Mesenchymal stem cell (in vitro differentiated cells and primary cell): ENCODE data around the gene PAM16.

Experiments
- DNase-seq: peaks from one replicate; pipeline ENCODE4 v3.0.0-alpha.2; 2013
- H2AFZ ChIP-seq: one replicate; pipeline ENCODE4 v1.6.1; 2013; ENCODE audit warnings: low read depth, mild to moderate bottlenecking, control low read depth, inconsistent platforms, low read length, moderate library complexity
- H2AK5ac ChIP-seq: 2 replicates; pipeline ENCODE4 v1.6.1; 2013; ENCODE audit warnings: low read length, moderate library complexity, mild to moderate bottlenecking, inconsistent platforms; ENCODE audit not compliant: severe bottlenecking
- H2BK120ac ChIP-seq: one replicate; pipeline ENCODE4 v1.6.1; 2013; ENCODE audit warnings: low read depth, mild to moderate bottlenecking, inconsistent platforms, low read length, moderate library complexity
- H2BK12ac ChIP-seq, 2 experiments: one replicate each; pipeline ENCODE4 v1.6.1; 2013; ENCODE audit warnings: inconsistent platforms in 2 of 2, low read length in 2 of 2, mild to moderate bottlenecking in 2 of 2, moderate library complexity in 2 of 2, control low read depth in 1 of 2
- H2BK15ac ChIP-seq: one replicate; pipeline ENCODE4 v1.6.1; 2013; ENCODE audit warnings: mild to moderate bottlenecking, low read depth, inconsistent platforms; ENCODE audit not compliant: poor library complexity, severe bottlenecking
- H2BK5ac ChIP-seq: 2 replicates; pipeline ENCODE4 v1.6.1; 2013; ENCODE audit warnings: low read depth, mild to moderate bottlenecking, low read length, control low read depth, inconsistent platforms; ENCODE audit not compliant: poor library complexity, severe bottlenecking
- H3K14ac ChIP-seq, 2 experiments: one replicate each; pipeline ENCODE4 v1.6.1; 2013; ENCODE audit warnings: inconsistent platforms in 2 of 2, low read length in 2 of 2, control low read depth in 1 of 2, mild to moderate bottlenecking in 1 of 2, moderate library complexity in 1 of 2
- H3K18ac ChIP-seq, 2 experiments: one replicate each; pipeline ENCODE4 v1.6.1; 2013; ENCODE audit warnings: inconsistent platforms in 2 of 2, low read length in 2 of 2, control low read depth in 1 of 2, low read depth in 1 of 2, mild to moderate bottlenecking in 1 of 2
- H3K23ac ChIP-seq, 2 experiments: one replicate each; pipeline ENCODE4 v1.6.1; 2013; ENCODE audit warnings: inconsistent platforms in 2 of 2, low read length in 2 of 2, mild to moderate bottlenecking in 2 of 2, moderate library complexity in 2 of 2, control low read depth in 1 of 2
- H3K27ac ChIP-seq: 2 replicates; pipeline ENCODE4 v1.5.1; 2013; ENCODE audit warnings: mild to moderate bottlenecking, moderate library complexity, low read length, control low read depth, inconsistent platforms; ENCODE audit not compliant: poor library complexity, severe bottlenecking
- H3K27me3 ChIP-seq, 2 experiments: 2 replicates each; pipeline versions ENCODE4 v1.6.1 to v1.7.0; 2013; ENCODE audit warnings: low read length in 2 of 2, mild to moderate bottlenecking in 2 of 2, moderate library complexity in 2 of 2, control low read depth in 1 of 2, inconsistent platforms in 1 of 2; ENCODE audit not compliant: control insufficient read depth in 1 of 2, insufficient read depth in 1 of 2
- H3K36me3 ChIP-seq, 2 experiments: 2 replicates each; pipeline versions ENCODE4 v1.6.1 to v1.7.0; 2013; ENCODE audit warnings: low read length in 2 of 2, control low read depth in 1 of 2, inconsistent platforms in 1 of 2, low read depth in 1 of 2, mild to moderate bottlenecking in 1 of 2; ENCODE audit not compliant: insufficient read depth in 2 of 2, control insufficient read depth in 1 of 2
- H3K4ac ChIP-seq, 2 experiments: one replicate each; pipeline ENCODE4 v1.6.1; 2013; ENCODE audit warnings: inconsistent platforms in 2 of 2, low read length in 2 of 2, mild to moderate bottlenecking in 2 of 2, moderate library complexity in 2 of 2, control low read depth in 1 of 2, low read depth in 1 of 2
- H3K4me1 ChIP-seq: 2 replicates; pipeline ENCODE4 v1.6.1; 2013; ENCODE audit warnings: low read depth, low read length, control low read depth; ENCODE audit not compliant: control insufficient read depth, insufficient read depth
- H3K4me2 ChIP-seq: 2 replicates; pipeline ENCODE4 v1.6.1; 2013; ENCODE audit warnings: low read length, mild to moderate bottlenecking, inconsistent platforms; ENCODE audit not compliant: poor library complexity, severe bottlenecking
- H3K4me3 ChIP-seq, 2 experiments: 2 replicates each; pipeline versions ENCODE4 v1.5.1 to v1.7.0; 2013; ENCODE audit warnings: low read length in 2 of 2, mild to moderate bottlenecking in 2 of 2, control low read depth in 1 of 2, low read depth in 1 of 2; ENCODE audit not compliant: insufficient read depth in 1 of 2
- H3K79me1 ChIP-seq: replicated peaks from 2 replicates; pipeline ENCODE4 v1.6.1; 2013; ENCODE audit warnings: mild to moderate bottlenecking, control low read depth, low read length, inconsistent platforms; ENCODE audit not compliant: poor library complexity, severe bottlenecking
- H3K9ac ChIP-seq: 2 replicates; pipeline ENCODE4 v1.7.0; 2013; ENCODE audit warnings: mild to moderate bottlenecking, low read length, moderate library complexity
- H3K9me3 ChIP-seq: 2 replicates; pipeline ENCODE4 v1.7.0; 2013; ENCODE audit warnings: mild to moderate bottlenecking, low read length; ENCODE audit not compliant: control insufficient read depth
- H4K8ac ChIP-seq: one replicate; pipeline ENCODE4 v1.6.1; 2013; ENCODE audit warnings: inconsistent platforms, mild to moderate bottlenecking, low read length, moderate library complexity
- H4K91ac ChIP-seq: one replicate; pipeline ENCODE4 v1.6.1; 2013; ENCODE audit warnings: mild to moderate bottlenecking, low read length, inconsistent platforms
- WGBS: methylation state at CpG from one replicate; pipeline ENCODE4 v1.1.7; 2013; ENCODE audit warnings: mixed read lengths; 5-methylcytosine and 5-hydroxymethylcytosine counted together

PAM16 gene

DNA sequence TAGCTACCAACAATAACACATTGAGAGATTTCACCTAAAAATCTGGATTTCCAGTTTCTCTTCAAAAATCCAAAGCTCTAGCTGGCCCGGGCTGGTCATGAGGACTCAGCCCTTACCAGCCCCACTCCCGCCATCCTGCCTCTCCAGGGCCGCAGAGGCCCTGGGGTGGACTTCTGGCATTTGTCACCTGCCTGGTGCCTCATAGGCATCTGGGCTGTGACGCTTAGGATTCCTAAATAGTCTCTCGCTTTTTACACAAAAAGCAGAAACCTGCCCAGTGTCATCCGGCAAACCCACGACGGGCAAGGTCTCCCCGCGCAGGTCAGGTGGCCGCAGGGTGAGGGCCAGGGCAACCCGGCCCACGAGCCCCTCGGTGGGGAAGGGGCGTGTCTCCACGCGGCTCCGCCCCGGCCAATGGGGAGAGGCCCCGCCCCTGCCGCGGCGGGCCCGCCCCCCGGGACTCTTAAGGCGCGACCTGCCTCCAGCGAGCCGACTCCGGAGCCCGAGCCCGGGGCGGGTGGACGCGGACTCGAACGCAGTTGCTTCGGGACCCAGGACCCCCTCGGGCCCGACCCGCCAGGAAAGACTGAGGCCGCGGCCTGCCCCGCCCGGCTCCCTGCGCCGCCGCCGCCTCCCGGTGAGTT is 20.4 kb upstream of the PAM16 start, which contains the start of gene VASN:
TSS of gene VASN (plus strand) at position 492 of the 644 bp plus-strand sequence. CDS start 9,030 bp downstream, outside the sequence.
- DNase-seq = peak; percentile 88

GRCh38 chr16:4370570-4371356 is 19.6 kb upstream of the PAM16 start:
- Histone ChIP-seq H3K18ac (peak overlapping the region; percentile 81 to 93), H3K79me1 (peaks cover 2% of the 10 kb centered on the region), H3K27ac (peak overlapping the region; percentile 92), H4K8ac (peak overlapping the region; percentile 94), H2AK5ac (peak overlapping the region; percentile 94), H3K9me3 (no peaks in the 10 kb centered on the region), H3K23ac (no peak overlapping the region), H2BK15ac (no peak overlapping the region), H3K27me3 (no peaks in the 10 kb centered on the region), H3K4me2 (peak overlapping the region; percentile 6), H2BK120ac (peak overlapping the region; percentile 80), H3K4ac (peak overlapping the region; percentile 86 to 94), H3K4me1 (peaks cover 59% of the 10 kb centered on the region), H3K4me3 (peak overlapping the region in 1 of 2 experiments; percentile 100), H2AFZ (no peak overlapping the region), H2BK5ac (peak overlapping the region; percentile 92), H2BK12ac (peak overlapping the region; percentile 64 to 76), H4K91ac (peak overlapping the region; percentile 97), H3K9ac (peak overlapping the region; percentile 87), H3K36me3 (peaks cover 0 to 15% of the 10 kb centered on the region in 2 experiments), H3K14ac (no peak overlapping the region)
- whole genome bisulfite sequencing = 30% methylated on average over 11 of the region's 14 CpGs
- DNase-seq = peak; percentile 99

More for the DNA sequence above, 20.4 kb upstream of the PAM16 start, which contains the start of gene VASN:
- Histone ChIP-seq H3K14ac (peak within 1 kb of the TSS in 1 of 2 experiments; percentile 41), H3K18ac (peak within 1 kb of the TSS; percentile 83 to 96), H3K4ac (peak within 1 kb of the TSS; percentile 71 to 76), H4K8ac (no peak within 1 kb of the TSS), H2BK120ac (peak within 1 kb of the TSS; percentile 45), H2BK12ac (peak within 1 kb of the TSS; percentile 85 to 93), H3K4me1 (peaks cover 66% of the 10 kb centered on the region), H2BK5ac (peak within 1 kb of the TSS; percentile 92), H3K79me1 (peaks cover 5% of the 10 kb centered on the region), H2AK5ac (peak within 1 kb of the TSS; percentile 94), H3K27me3 (no peaks in the 10 kb centered on the region), H2AFZ (no peak within 1 kb of the TSS), H3K9me3 (no peaks in the 10 kb centered on the region), H3K27ac (peak within 1 kb of the TSS; percentile 92), H3K4me3 (peak within 1 kb of the TSS; percentile 80 to 100), H2BK15ac (peak within 1 kb of the TSS; percentile 94), H3K23ac (peak within 1 kb of the TSS in 1 of 2 experiments; percentile 36), H3K9ac (peak within 1 kb of the TSS; percentile 97), H4K91ac (peak within 1 kb of the TSS; percentile 87), H3K36me3 (peaks cover 0 to 19% of the 10 kb centered on the region in 2 experiments), H3K4me2 (peak within 1 kb of the TSS; percentile 61)
- 2% methylated on average over 29 of the region's 50 CpGs for WGBS

DNA sequence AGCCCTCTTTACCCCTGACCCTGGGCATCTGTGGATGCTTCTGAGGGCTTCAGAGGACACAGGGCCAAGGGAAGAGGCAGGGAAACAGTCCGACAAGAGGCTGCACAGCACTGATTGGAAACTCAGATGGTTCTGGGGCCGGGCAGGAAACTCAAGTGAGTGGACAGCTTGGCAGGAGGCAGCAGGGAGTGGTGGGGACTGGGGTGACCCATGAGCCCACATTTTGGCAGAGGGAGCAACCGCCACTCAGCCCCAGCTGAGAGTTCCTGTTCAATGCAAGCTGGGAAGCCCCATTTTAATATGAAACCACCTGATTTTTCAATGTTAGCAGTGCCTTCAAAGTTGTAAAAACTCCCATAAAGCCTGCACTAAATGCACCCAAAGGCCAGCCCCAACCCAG is 19.0 kb upstream of the PAM16 start:
- Histone ChIP-seq H4K91ac (peak overlapping the region; percentile 97), H3K27ac (peak overlapping the region; percentile 81), H2AFZ (peak overlapping the region; percentile 3), H3K36me3 (peaks cover 0 to 19% of the 10 kb centered on the region in 2 experiments), H2BK120ac (peak overlapping the region; percentile 80), H3K9ac (peak overlapping the region; percentile 87), H2BK15ac (no peak overlapping the region), H2BK12ac (peak overlapping the region; percentile 90 to 100), H3K18ac (peak overlapping the region; percentile 79 to 93), H4K8ac (peak overlapping the region; percentile 94), H3K27me3 (no peaks in the 10 kb centered on the region), H3K79me1 (no peaks in the 10 kb centered on the region), H3K4ac (peak overlapping the region; percentile 86 to 94), H3K14ac (peak overlapping the region in 1 of 2 experiments; percentile 64), H2AK5ac (peak overlapping the region; percentile 95), H3K4me3 (peak overlapping the region in 1 of 2 experiments; percentile 33), H3K9me3 (no peaks in the 10 kb centered on the region), H2BK5ac (peak overlapping the region; percentile 45), H3K4me2 (no peak overlapping the region), H3K23ac (no peak overlapping the region), H3K4me1 (peaks cover 56% of the 10 kb centered on the region)
- no peak for DNase-seq
- WGBS = 93% methylated on average over 3 of the region's 3 CpGs
